ENCODE measurements around the gene PROX2. TPM values are rescaled to one million over a fixed set of nuclear protein-coding genes. Genes with fewer than 3 reads are reported as not detected.

Gene PROX2
- total RNA-seq, 4 donors from 2014 or later, result not detected

Other genes with a start within 250 kb of the PROX2 start
- gene AREL1, start 163.1 kb downstream of the PROX2 start, total RNA-seq, result 10 to 100 TPM; 25.3 to 35.0 (median 32.2) TPM
- gene FCF1, start 163.0 kb downstream of the PROX2 start, total RNA-seq, result 10 to 100 TPM; 16.8 to 39.8 (median 32.6) TPM
- 10 to 100 TPM; 66.9 to 76.6 (median 72.1) TPM for gene YLPM1, start 112.8 kb downstream of the PROX2 start, total RNA-seq
- gene DLST, start 5.8 kb upstream of the PROX2 start, total RNA-seq, result 10 to 100 TPM; 73.5 to 94.8 (median 87.2) TPM
- 10 to 100 TPM in 2 of 4 donors, 1 to 10 TPM in 2; 2.0 to 20.7 (median 7.7) TPM for gene RPS6KL1, start 47.1 kb upstream of the PROX2 start, total RNA-seq
- gene PGF, start 79.5 kb upstream of the PROX2 start, total RNA-seq, result 10 to 100 TPM; 13.2 to 39.5 (median 18.0) TPM
- 10 to 100 TPM; 26.1 to 44.9 (median 36.1) TPM for gene EIF2B2, start 126.8 kb upstream of the PROX2 start, total RNA-seq
- gene MLH3, start 175.3 kb upstream of the PROX2 start, total RNA-seq, result 10 to 100 TPM; 26.4 to 48.1 (median 36.0) TPM
- gene ACYP1, start 187.9 kb upstream of the PROX2 start, total RNA-seq, result 10 to 100 TPM in 2 of 4 donors, 1 to 10 TPM in 2; 4.2 to 24.3 (median 9.9) TPM
- 1 to 10 TPM in 3 of 4 donors, under 1 TPM in 1; 0.78 to 3.1 (median 1.2) TPM for gene ZC2HC1C, start 193.5 kb upstream of the PROX2 start, total RNA-seq